ENCODE results near the gene ACSF2.

DNA sequence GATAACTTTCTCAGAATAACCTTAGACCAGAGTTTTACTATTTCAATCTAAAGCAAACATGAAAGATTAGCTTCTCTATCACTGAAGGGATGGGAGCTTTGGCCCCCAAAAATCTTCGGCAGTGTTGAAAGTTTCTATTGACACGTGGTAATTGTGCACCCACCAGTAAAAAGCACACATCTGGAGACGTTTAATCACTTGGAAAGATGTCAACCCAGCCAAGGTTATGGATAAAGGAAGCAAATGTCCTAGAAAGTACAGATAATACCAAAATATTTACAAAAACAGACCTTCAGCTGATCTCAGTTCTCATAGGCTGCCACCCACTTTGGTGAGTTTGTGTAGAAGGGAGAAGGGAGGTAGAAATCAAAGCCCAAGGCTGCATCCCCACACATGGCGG is 87.5 kb downstream of the ACSF2 start:
- TF ChIP-seq CTCF (IDR thresholded peaks at IDR 0.05; ENCODE audit: insufficient read depth, low read length, poor library complexity, severe bottlenecking) (no peak), EZH2phosphoT487 (conservative IDR thresholded peaks at IDR 0.05; ENCODE audit: low read length) (no peak)

All from SU-DHL-6 (cell line).